Measurements from ENCODE around the gene EIF4G3. TPM values are rescaled to one million over a fixed set of nuclear protein-coding genes. Genes with fewer than 3 reads are reported as not detected.

The EIF4G3 gene
- total and polyA plus RNA-seq, 9 of the 15 experiments (the other 6 are each of a cell fraction or from before 2014, with no cell fraction given) = 6.7 to 40.5 (median 32.1) TPM

DNA sequence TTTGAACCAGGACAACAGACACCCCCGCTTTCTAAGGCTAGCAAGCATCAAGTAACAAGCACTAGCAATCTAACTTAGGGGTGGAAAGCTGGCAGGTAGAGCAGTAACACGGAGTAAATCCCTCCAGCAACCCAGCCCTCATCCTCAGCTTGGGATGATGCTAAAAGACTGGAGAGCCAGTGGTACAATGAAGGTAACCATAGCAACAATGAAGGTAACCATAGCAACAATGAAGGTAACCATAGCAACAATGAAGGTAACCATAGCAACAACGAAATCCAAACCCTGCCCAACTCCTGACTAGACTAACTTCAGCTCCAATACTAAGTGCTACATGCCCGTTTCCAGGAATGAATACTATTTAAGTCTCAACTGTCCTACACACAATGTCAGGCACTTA is 22.2 kb upstream of the EIF4G3 start (continued):
- TF ChIP-seq FOXM1 (IDR thresholded peaks at IDR 0.05; ENCODE audit: low read depth) (no peak), FOXM1 (CRISPR knock-in tag; IDR thresholded peaks at IDR 0.05; ENCODE audit: low read depth) (no peak), MEF2A (IDR thresholded peaks at IDR 0.05; ENCODE audit: control insufficient read depth, low read depth, low read length) (no peak), CSDE1 (IDR thresholded peaks at IDR 0.05) (peak in 1 of 2 experiments; percentile 99; a peak in 2 of 4 replicates), GATAD2B (IDR thresholded peaks at IDR 0.05; ENCODE audit: borderline replicate concordance) (no peak), ZNF444 (CRISPR knock-in tag; IDR thresholded peaks at IDR 0.05) (no peak), ZBTB40 (IDR thresholded peaks at IDR 0.05) (peak; percentile 83), ZBTB40 (CRISPR knock-in tag; IDR thresholded peaks at IDR 0.05) (no peak), ZNF764 (CRISPR knock-in tag; IDR thresholded peaks at IDR 0.05; ENCODE audit: low read depth) (no peak), RBM17 (IDR thresholded peaks at IDR 0.05; ENCODE audit: borderline replicate concordance, low read depth, low read length) (no peak), BMI1 (IDR thresholded peaks at IDR 0.05; ENCODE audit: low read length) (peak; percentile 99), ZFP1 (CRISPR knock-in tag; IDR thresholded peaks at IDR 0.05) (no peak), EGR1 (conservative IDR thresholded peaks at IDR 0.05) (peak; percentile 9; the same call in 1 of the 2 replicates), TBP (optimal IDR thresholded peaks at IDR 0.05; ENCODE audit: low read depth, low read length) (no peak), MYNN (IDR thresholded peaks at IDR 0.05) (peak; percentile 84; the same call in 1 of the 2 replicates), MYNN (CRISPR knock-in tag; IDR thresholded peaks at IDR 0.05) (no peak), ZEB2 (IDR thresholded peaks at IDR 0.05) (no peak), E2F6 (IDR thresholded peaks at IDR 0.05; ENCODE audit: borderline replicate concordance in 1 of 2, extremely low read depth in 1 of 2, insufficient read depth in 1 of 2, insufficient read length in 1 of 2, low read depth in 1 of 2, low read length in 1 of 2, poor library complexity in 1 of 2, severe bottlenecking in 1 of 2) (no peak)
- TF ChIP-seq, protein P1, sequence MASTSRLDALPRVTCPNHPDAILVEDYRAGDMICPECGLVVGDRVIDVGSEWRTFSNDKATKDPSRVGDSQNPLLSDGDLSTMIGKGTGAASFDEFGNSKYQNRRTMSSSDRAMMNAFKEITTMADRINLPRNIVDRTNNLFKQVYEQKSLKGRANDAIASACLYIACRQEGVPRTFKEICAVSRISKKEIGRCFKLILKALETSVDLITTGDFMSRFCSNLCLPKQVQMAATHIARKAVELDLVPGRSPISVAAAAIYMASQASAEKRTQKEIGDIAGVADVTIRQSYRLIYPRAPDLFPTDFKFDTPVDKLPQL (IDR thresholded peaks at IDR 0.05; ENCODE audit: extremely low read depth, insufficient read length) = no peak

All from K562 (cell line).